K562 (cell line): ENCODE data around the gene ZNF385C.

Source experiments
- BCLAF1 ChIP-seq, 2 experiments: fragments of 450-650 bp in 1 of 2; IDR thresholded peaks; 2 replicates each; pipeline ENCODE4 v1.6.1; 2011 to 2017; ENCODE audit warnings: low read depth in 2 of 2, antibody characterized with exemption in 1 of 2, borderline replicate concordance in 1 of 2, low read length in 1 of 2, mild to moderate bottlenecking in 1 of 2, mixed read lengths in 1 of 2; ENCODE audit not compliant: control insufficient read depth in 1 of 2
- ELF4 ChIP-seq: fragments of 450-650 bp; formaldehyde crosslinking; IDR thresholded peaks from 2 replicates; pipeline ENCODE4 v1.4.0; 2022; ENCODE audit warnings: missing genetic modification characterization
- ETS2 ChIP-seq: IDR thresholded peaks from 2 replicates; pipeline ENCODE4 v1.6.1; 2016; ENCODE audit warnings: borderline replicate concordance, missing genetic modification characterization, mild to moderate bottlenecking, moderate library complexity, missing compliant biosample characterization; ENCODE audit not compliant: poor library complexity, severe bottlenecking
- FOXK2 ChIP-seq, 2 experiments: fragments of 450-650 bp; IDR thresholded peaks in 1 of 2; conservative IDR thresholded peaks in 1 of 2; 2 replicates each; pipeline ENCODE4 v1.6.1; 2016; ENCODE audit warnings: low read depth in 2 of 2, mild to moderate bottlenecking in 1 of 2
- HSF4 ChIP-seq: fragments of 250-450 bp; sonication (Bioruptor Pico); IDR thresholded peaks from 2 replicates; pipeline ENCODE4 v2.1.2; 2022; ENCODE audit warnings: mild to moderate bottlenecking, moderate library complexity, borderline replicate concordance
- MAZ ChIP-seq, 2 experiments: fragments of 450-650 bp in 1 of 2; sonication (generic) in 1 of 2; formaldehyde crosslinking; IDR thresholded peaks in 1 of 2; conservative IDR thresholded peaks in 1 of 2; 2 replicates each; pipeline versions ENCODE4 v1.4.0 to v1.5.0; 2020; ENCODE audit warnings: mild to moderate bottlenecking in 1 of 2, missing genetic modification reagents in 1 of 2
- POLR2A ChIP-seq: fragments of 450-650 bp; conservative IDR thresholded peaks from 2 replicates; pipeline ENCODE4 v1.6.1; 2016
- RCOR1 ChIP-seq, 2 experiments: IDR thresholded peaks; 2 replicates each; pipeline ENCODE4 v1.6.1; 2012; ENCODE audit warnings: low read depth in 2 of 2, low read length in 2 of 2, borderline replicate concordance in 1 of 2, improper control_type of control experiment in 1 of 2
- RUNX1 ChIP-seq: sonication (generic); IDR thresholded peaks from 2 replicates; pipeline ENCODE4 v1.6.1; 2016; ENCODE audit warnings: antibody characterized with exemption, low read depth
- ZBTB43 ChIP-seq: sonication (generic); formaldehyde crosslinking; IDR thresholded peaks from 2 replicates; pipeline ENCODE4 v1.8.0; 2023; ENCODE audit warnings: mild to moderate bottlenecking, missing genetic modification reagents
- ZNF408 ChIP-seq: fragments of 250-450 bp; sonication (Bioruptor Pico); IDR thresholded peaks from 2 replicates; pipeline ENCODE4 v1.4.0; 2020; ENCODE audit warnings: low read depth, mild to moderate bottlenecking, moderate library complexity
- ZNF639 ChIP-seq, 2 experiments: fragments of 200-800 bp in 1 of 2; sonication (Bioruptor generic) in 1 of 2; sonication (generic) in 1 of 2; formaldehyde crosslinking in 1 of 2; IDR thresholded peaks in 1 of 2; conservative IDR thresholded peaks in 1 of 2; 2 replicates each; pipeline versions ENCODE4 v1.5.0 to v1.6.1; 2016 to 2020; ENCODE audit warnings: missing compliant biosample characterization in 1 of 2, missing genetic modification characterization in 1 of 2, missing genetic modification reagents in 1 of 2
- TF ChIP-seq, protein P1 (sequence below), 3 experiments: IDR thresholded peaks in 2 of 3; conservative IDR thresholded peaks in 1 of 3; 2 replicates each; pipeline ENCODE4 v1.5.1; 2011 to 2012; ENCODE audit warnings: low read length in 3 of 3, mild to moderate bottlenecking in 3 of 3, control low read depth in 2 of 3, improper control_type of control experiment in 1 of 3, inconsistent platforms in 1 of 3, low read depth in 1 of 3, mixed read lengths in 1 of 3, moderate library complexity in 1 of 3; ENCODE audit not compliant: insufficient read depth in 2 of 3

DNA sequence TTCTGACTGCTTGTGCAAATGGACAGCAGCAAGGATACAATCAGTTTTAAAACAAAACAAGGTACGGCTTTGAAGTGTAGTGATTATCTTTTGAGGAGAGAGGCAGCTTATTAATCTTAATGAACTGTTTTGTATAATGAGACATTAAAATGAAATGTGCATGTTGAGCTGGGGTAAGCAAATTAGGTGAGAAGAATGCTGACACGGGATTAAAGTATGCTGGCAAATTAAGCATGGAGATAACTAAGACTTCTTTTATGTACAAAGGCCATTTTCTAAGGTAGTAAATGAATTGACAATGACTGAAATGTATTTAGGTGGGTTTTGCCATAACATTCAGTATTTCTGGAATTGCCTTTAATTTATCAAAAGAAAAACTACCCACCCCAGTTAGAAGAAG is 99.8 kb downstream of the ZNF385C start:
- TF ChIP-seq BCLAF1 (IDR thresholded peaks at IDR 0.05; ENCODE audit: borderline replicate concordance in 1 of 2, control insufficient read depth in 1 of 2, low read depth in 2 of 2, low read length in 1 of 2): no peak
- no peak for TF ChIP-seq RUNX1
- TF ChIP-seq, protein P1, sequence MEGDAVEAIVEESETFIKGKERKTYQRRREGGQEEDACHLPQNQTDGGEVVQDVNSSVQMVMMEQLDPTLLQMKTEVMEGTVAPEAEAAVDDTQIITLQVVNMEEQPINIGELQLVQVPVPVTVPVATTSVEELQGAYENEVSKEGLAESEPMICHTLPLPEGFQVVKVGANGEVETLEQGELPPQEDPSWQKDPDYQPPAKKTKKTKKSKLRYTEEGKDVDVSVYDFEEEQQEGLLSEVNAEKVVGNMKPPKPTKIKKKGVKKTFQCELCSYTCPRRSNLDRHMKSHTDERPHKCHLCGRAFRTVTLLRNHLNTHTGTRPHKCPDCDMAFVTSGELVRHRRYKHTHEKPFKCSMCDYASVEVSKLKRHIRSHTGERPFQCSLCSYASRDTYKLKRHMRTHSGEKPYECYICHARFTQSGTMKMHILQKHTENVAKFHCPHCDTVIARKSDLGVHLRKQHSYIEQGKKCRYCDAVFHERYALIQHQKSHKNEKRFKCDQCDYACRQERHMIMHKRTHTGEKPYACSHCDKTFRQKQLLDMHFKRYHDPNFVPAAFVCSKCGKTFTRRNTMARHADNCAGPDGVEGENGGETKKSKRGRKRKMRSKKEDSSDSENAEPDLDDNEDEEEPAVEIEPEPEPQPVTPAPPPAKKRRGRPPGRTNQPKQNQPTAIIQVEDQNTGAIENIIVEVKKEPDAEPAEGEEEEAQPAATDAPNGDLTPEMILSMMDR (IDR thresholded peaks at IDR 0.05 in 2 of 3, conservative IDR thresholded peaks at IDR 0.05 in 1 of 3; ENCODE audit: insufficient read depth in 2 of 3, low read depth in 1 of 3, low read length in 3 of 3): no peak
- TF ChIP-seq ETS2 (tag): no peak
- no peak for TF ChIP-seq HSF4 (CRISPR knock-in tag)
- TF ChIP-seq FOXK2 (conservative IDR thresholded peaks at IDR 0.05 in 1 of 2, IDR thresholded peaks at IDR 0.05 in 1 of 2; ENCODE audit: low read depth in 2 of 2): no peak
- TF ChIP-seq ELF4: no peak
- no peak for TF ChIP-seq ZNF639 (CRISPR knock-in tag; conservative IDR thresholded peaks at IDR 0.05 in 1 of 2, IDR thresholded peaks at IDR 0.05 in 1 of 2)
- TF ChIP-seq MAZ (CRISPR knock-in tag; conservative IDR thresholded peaks at IDR 0.05 in 1 of 2, IDR thresholded peaks at IDR 0.05 in 1 of 2): no peak
- no peak for TF ChIP-seq RCOR1 (IDR thresholded peaks at IDR 0.05; ENCODE audit: borderline replicate concordance in 1 of 2, low read depth in 2 of 2, low read length in 2 of 2)
- TF ChIP-seq POLR2A: no peak
- no peak for TF ChIP-seq ZNF408 (CRISPR knock-in tag)
- TF ChIP-seq ZBTB43 (CRISPR knock-in tag): no peak
